Nephron progenitor cell (in vitro differentiated cells): Measurements from ENCODE around the gene DPPA4.
"Not testable (repeated sequence)": the region's sequence is repeated elsewhere in the genome, so short reads cannot be mapped to it uniquely, and the experiment has no call there.

ENCODE experiments used
- DNase-seq: peaks from one replicate; pipeline ENCODE4 v3.0.0; 2021
- H3K27ac Mint-ChIP-seq: 2 replicates; pipeline ENCODE4 v1.8.0; 2021; ENCODE audit warnings: mild to moderate bottlenecking, moderate library complexity, mixed read lengths
- H3K27me3 Mint-ChIP-seq: 2 replicates; pipeline ENCODE4 v1.8.0; 2021; ENCODE audit warnings: mild to moderate bottlenecking, low read depth, mixed read lengths; ENCODE audit not compliant: poor library complexity
- H3K36me3 Mint-ChIP-seq: 2 replicates; pipeline ENCODE4 v1.8.0; 2021; ENCODE audit warnings: low read depth, mixed read lengths
- H3K4me1 Mint-ChIP-seq: 2 replicates; pipeline ENCODE4 v1.8.0; 2021; ENCODE audit warnings: mixed read lengths
- H3K4me3 Mint-ChIP-seq: 2 replicates; pipeline ENCODE4 v1.8.0; 2021; ENCODE audit warnings: mild to moderate bottlenecking, moderate library complexity, mixed read lengths
- H3K9me3 Mint-ChIP-seq: 2 replicates; pipeline ENCODE4 v1.8.0; 2021; ENCODE audit warnings: mild to moderate bottlenecking, moderate library complexity, mixed read lengths
- CTCF ChIP-seq: fragments of 200-600 bp; sonication (generic); IDR thresholded peaks from 2 replicates; pipeline ENCODE4 v1.5.0; 2021; ENCODE audit warnings: antibody characterized with exemption

The DPPA4 gene

GRCh38 chr3:109373933-109374332, 36.6 kb upstream of the DPPA4 start:
- peaks cover 4% of the 10 kb centered on the region for H3K27me3 Mint-ChIP-seq

GRCh38 chr3:109372639-109373038, 35.3 kb upstream of the DPPA4 start:
- H3K9me3 Mint-ChIP-seq, result peaks cover 6% of the 10 kb centered on the region
- no peak for DNase-seq
- H3K36me3 Mint-ChIP-seq, result no peaks in the 10 kb centered on the region
- H3K4me1 Mint-ChIP-seq, result no peaks in the 10 kb centered on the region
- no peak overlapping the region for H3K4me3 Mint-ChIP-seq
- no peak for TF ChIP-seq CTCF
- H3K27me3 Mint-ChIP-seq, result peaks cover 4% of the 10 kb centered on the region
- H3K27ac Mint-ChIP-seq, result no peak overlapping the region

More at GRCh38 chr3:109373933-109374332, 36.6 kb upstream of the DPPA4 start:
- no peak overlapping the region for H3K4me3 Mint-ChIP-seq
- H3K36me3 Mint-ChIP-seq, result no peaks in the 10 kb centered on the region
- DNase-seq, result no peak
- H3K9me3 Mint-ChIP-seq, result peaks cover 6% of the 10 kb centered on the region
- no peaks in the 10 kb centered on the region for H3K4me1 Mint-ChIP-seq
- H3K27ac Mint-ChIP-seq, result no peak overlapping the region
- TF ChIP-seq CTCF, result no peak

- no peak for TF ChIP-seq CTCF
- Mint-ChIP-seq H3K4me3 (no peak overlapping the region), H3K27ac (no peak overlapping the region), H3K9me3 (no peaks in the 10 kb centered on the region), H3K36me3 (no peaks in the 10 kb centered on the region), H3K27me3 (no peaks in the 10 kb centered on the region), H3K4me1 (no peaks in the 10 kb centered on the region)
- DNase-seq, result no peak
These were observed 32.2 kb upstream of the DPPA4 start for GRCh38 chr3:109369510-109369909.

DNA sequence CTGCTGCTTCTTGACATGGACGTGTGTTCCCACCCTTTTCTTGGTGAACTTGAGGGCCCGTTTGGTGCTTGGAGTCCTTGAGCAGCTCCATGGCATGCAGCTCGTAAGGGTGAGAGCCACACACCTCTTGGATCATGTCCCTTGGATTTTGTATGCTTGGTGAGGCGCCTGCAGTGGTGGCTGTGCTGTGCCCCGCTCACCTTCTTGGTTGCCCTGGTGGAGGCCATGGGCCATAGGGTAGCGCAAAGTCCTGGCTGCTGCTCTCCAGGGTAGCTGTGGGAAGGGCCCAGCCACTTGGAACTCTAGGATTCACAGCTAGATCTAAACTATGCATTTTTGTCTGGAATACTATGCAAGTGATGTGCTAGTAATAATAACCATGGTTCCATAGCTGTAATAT, 26.7 kb upstream of the DPPA4 start:
- no peak for DNase-seq
- TF ChIP-seq CTCF, result no peak
- Mint-ChIP-seq H3K4me3 (no peak overlapping the region), H3K27ac (no peak overlapping the region), H3K4me1 (no peaks in the 10 kb centered on the region), H3K9me3 (no peaks in the 10 kb centered on the region), H3K36me3 (no peaks in the 10 kb centered on the region), H3K27me3 (peaks cover 2% of the 10 kb centered on the region)

DNA sequence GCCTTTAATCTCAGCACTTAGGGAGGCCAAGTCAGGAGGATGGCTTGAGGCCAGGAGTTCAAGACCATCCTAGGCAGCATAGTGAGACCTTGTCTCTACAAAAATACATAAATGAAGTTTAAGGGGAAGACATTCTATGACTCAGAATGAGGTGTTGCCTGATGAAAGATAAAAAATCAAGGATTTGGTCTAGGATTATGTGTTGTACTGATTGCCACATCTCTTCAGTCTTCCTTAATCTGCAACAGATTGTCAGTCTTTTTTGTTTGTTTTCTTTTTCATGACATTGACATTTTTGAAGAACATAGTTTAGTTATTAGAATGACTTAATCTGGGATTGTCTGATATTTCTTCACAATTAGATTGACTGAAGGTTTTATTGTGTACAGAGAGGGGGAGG, 26.3 kb upstream of the DPPA4 start:
- Mint-ChIP-seq H3K27me3 (peaks cover 2% of the 10 kb centered on the region), H3K9me3 (no peaks in the 10 kb centered on the region), H3K36me3 (no peaks in the 10 kb centered on the region), H3K4me3 (no peak overlapping the region), H3K4me1 (no peaks in the 10 kb centered on the region), H3K27ac (no peak overlapping the region)
- no peak for TF ChIP-seq CTCF
- DNase-seq, result no peak

DNA sequence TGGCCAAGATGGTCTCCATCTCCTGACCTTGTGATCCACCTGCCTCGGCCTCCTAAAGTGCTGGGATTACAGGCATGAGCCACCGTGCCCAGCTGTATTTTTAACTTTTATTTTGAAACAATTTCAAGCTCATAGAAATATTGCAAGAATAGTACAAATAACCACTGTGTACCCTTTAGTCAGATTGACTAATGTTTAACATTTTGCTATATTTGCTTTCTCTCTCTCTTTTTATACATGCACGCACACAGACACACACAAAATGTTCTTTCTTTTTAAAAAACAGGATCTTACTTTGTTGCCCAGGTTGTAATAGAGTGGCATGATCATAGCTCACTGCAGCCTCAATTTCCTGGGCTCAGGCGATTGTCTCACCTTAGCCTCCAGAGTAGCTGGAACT, 25.5 kb upstream of the DPPA4 start:
- no peaks in the 10 kb centered on the region for H3K36me3 Mint-ChIP-seq
- peaks cover under 1% of the 10 kb centered on the region for H3K4me1 Mint-ChIP-seq
- no peak for TF ChIP-seq CTCF

GRCh38 chr3:109358809-109359208, 21.5 kb upstream of the DPPA4 start:
- Mint-ChIP-seq H3K27me3 (peaks cover 10% of the 10 kb centered on the region), H3K4me1 (peaks cover 41% of the 10 kb centered on the region)
- not testable (repeated sequence) for H3K27ac Mint-ChIP-seq, DNase-seq, H3K36me3 Mint-ChIP-seq, H3K4me3 Mint-ChIP-seq, H3K9me3 Mint-ChIP-seq

More for the DNA sequence above, 25.5 kb upstream of the DPPA4 start:
- Mint-ChIP-seq H3K4me3 (no peak overlapping the region), H3K27me3 (peaks cover 2% of the 10 kb centered on the region), H3K27ac (no peak overlapping the region), H3K9me3 (no peaks in the 10 kb centered on the region)
- DNase-seq, result no peak
